SH-SY5Y (cell line): ENCODE data around the gene UQCC2.

Experiments used
- GATA2 ChIP-seq: IDR thresholded peaks from 2 replicates; pipeline ENCODE4 v1.6.1; 2011; ENCODE audit warnings: mild to moderate bottlenecking, low read depth, low read length
- GATA3 ChIP-seq: IDR thresholded peaks from 2 replicates; pipeline ENCODE4 v1.6.1; 2011; ENCODE audit warnings: low read depth, mild to moderate bottlenecking, low read length, moderate library complexity

Gene UQCC2

DNA sequence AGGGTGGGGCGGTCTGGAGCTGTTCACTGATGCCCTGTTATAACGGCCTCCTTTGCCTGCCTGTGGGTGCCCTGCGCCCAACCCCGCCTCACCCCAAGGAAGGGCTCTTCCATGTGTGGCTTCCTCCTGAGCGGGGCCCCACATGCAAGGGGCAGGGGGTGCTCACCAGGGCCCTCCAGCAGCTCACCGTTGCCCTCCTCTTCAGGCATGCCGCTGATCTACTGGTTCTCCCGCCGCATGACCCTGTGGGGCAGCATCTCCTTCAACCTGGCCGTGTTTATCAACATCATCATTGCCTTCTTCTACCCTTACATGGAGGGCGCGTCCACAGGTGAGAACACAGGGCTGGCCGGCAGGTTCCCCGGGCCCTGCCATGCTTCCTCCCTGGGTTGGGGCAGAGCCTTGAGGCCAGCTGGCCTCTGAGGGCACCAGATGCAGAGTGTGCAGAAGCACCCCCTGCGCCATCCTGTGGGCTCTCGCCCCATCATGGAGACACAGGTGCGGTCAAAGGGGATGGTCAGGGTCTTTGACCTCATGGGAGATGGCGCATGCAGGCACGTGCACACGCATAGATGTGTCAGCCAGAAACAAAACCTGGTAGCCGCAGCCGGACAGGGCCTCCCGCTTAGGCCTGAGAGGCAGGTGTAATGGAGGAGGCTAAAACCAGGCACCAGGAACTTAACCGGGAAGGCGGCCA lies 22.9 kb downstream of the UQCC2 start:
- no peak for TF ChIP-seq GATA3
- no peak for TF ChIP-seq GATA2

DNA sequence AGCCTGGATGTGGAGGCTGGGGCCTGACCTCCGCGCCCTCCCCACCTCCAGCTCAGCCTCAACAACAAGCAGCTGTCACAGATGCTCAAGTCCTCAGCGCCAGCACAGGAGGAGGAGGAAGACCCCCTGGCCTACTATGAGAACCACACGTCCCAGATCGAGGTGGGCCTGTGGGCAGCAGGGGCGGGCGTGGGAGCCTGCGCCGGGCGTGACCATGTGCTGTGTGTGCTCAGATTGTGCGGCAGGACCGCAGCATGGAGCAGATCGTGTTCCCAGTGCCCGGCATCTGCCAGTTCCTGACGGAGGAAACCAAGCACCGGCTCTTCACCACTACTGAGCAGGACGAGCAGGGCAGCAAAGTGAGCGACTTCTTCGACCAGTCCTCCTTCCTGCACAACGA lies 23.5 kb downstream of the UQCC2 start:
- no peak for TF ChIP-seq GATA3
- TF ChIP-seq GATA2, result no peak

GRCh38 chr6:33686981-33687975 lies 24.2 kb downstream of the UQCC2 start:
- TF ChIP-seq GATA3 (no peak), GATA2 (no peak)

- TF ChIP-seq GATA2 (no peak), GATA3 (no peak)
Measured at GRCh38 chr6:33686225-33686924, 25.1 kb downstream of the UQCC2 start.

GRCh38 chr6:33685411-33686224 lies 25.9 kb downstream of the UQCC2 start:
- TF ChIP-seq GATA3 (no peak), GATA2 (no peak)

DNA sequence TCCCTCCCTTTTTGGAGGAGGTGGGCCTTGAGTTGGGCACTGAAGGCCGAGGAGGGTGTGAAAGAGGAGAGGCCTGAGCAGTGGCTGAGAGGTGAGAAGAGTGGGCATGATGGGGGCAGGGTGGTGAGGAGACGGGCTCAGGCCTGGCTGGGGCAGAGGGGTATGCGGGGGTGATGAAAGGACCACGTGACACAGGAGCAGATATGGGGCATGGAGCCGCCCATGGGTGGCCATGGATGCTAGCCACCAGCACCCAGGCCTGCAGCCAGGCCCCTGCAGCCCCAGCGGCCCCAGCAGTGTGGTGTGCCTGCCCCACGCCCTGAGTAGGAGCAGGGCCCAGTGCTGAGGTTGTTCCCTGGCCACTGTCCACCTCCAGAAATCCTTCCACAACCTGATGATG lies 26.5 kb downstream of the UQCC2 start:
- TF ChIP-seq GATA2, result no peak
- no peak for TF ChIP-seq GATA3

DNA sequence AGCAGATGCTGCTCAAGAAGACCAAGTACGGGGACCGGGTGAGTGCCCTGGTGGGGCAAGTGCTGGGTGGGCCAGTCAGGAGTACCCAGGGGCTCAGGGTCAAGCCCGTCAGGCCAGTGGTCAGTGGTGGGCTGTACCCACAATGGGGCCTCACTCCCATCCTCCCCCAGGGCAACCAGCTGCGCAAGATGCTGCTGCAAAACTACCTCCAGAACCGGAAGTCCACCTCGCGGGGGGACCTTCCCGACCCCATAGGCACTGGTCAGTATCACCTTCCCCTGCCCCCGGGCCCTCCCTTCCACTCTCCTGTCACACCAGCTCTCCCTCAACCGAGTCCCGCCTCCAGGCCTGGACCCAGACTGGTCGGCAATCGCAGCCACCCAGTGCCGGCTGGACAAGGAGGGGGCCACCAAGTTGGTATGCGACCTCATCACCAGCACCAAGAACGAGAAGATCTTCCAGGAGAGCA lies 27.0 kb downstream of the UQCC2 start:
- TF ChIP-seq GATA2 (no peak), GATA3 (no peak)

DNA sequence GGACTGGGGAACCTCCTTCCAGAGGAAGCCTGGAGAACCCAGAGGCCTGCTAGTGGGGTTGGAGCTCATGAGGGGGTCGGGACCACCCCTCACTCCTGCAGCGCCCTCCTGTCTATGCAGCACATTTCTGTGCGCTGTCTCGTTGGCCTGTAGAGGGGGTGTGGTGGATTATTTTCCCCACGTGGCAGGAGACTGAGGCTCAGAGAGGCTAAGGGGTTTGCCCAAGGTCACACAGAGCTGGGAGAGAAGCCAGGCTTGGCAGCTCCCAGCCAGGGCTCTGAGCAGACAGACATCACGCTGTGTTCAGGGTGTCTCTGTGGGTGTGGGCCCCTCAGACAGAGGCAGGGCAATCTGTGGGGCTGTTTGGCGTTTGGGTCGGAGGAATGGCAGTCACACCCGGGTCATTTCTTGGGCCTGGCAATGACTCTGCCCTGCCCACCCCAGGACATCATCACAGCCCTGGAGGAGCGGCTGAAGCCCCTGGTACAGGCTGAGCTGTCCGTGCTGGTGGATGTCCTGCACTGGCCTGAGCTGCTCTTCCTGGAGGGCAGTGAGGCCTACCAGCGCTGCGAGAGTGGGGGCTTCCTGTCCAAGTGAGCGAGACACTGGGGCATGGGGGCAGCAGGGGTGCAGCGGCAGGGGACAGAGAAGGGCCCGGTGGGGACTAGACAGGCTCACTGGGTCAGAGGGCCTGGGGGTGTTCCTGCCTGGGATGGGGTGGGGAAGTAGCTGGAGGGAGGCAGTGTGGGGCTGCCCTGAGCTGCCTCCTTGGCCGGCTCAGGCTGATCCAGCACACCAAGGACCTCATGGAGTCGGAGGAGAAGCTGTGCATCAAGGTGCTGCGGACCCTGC lies 27.7 kb downstream of the UQCC2 start:
- TF ChIP-seq GATA3, result no peak
- TF ChIP-seq GATA2, result no peak

DNA sequence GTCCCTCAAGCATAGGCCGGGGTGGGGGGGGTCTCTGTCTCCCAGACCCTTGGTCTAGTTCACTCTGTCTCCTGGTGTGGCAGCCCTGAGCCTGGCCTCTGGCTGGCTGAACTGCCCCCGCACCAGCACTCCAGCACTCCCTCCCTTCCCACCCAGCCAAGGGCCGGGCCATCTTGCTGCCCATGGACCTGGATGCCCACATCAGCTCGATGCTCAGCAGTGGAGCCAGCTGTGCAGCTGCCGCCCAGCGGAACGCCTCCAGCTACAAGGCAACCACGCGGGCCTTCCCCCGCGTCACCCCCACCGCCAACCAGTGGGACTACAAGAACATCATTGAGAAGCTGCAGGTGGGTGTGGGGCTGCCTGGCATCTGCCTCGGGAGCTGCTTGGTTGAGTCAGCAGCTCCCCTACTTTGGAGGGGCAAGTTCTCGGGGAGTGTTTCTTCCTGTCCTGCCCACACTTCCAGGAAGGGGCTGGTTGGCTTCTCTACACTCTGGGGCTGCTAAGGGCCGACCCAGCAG lies 28.4 kb downstream of the UQCC2 start:
- TF ChIP-seq GATA3 (no peak), GATA2 (no peak)

- TF ChIP-seq GATA2 (no peak), GATA3 (no peak)
Measured at GRCh38 chr6:33682341-33682740, 29.2 kb downstream of the UQCC2 start.

DNA sequence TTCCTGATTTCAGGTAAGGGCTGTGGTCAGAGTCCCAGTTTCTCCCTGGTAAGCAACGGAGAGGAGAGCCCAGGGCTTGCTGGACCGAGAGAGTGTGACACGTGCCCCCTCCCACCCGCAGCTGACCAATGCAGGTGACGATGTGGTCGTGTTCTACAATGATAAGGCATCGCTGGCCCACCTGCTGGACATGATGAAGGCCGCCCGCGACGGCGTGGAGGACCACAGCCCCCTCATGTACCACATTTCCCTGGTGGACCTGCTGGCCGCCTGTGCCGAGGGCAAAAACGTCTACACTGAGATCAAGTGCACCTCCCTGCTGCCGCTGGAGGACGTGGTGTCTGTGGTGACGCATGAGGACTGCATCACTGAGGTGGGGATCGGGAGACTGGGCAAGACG lies 31.7 kb downstream of the UQCC2 start:
- TF ChIP-seq GATA3 (no peak), GATA2 (no peak)

DNA sequence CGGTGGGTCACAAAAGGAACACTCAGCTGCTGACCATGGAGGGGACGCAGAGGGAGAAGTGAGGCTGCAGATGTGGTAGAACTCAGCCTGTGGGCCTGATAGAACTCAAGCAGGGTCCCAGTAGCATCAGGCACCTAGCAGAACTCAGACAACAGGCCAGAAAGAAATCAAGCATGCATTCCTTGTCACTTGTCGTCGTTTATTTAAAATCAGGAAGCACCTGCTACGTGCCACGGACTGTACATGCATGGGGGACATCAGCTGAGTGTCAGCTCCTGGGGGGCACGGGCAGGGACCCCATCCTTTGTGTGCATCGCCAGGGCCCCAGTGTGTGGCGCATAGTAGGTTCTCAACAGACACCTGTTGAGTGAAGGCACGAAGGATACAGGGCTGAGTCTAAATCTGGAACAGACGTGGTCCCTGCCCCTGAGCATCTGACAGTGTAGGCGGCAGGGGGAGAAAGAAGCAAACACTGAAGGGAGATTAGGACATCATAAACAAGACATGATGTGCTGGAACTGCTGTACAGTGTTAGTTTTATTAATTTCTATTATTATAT lies 32.5 kb downstream of the UQCC2 start:
- TF ChIP-seq GATA3 (no peak), GATA2 (no peak)
